Ishikawa (cell line): Measurements from ENCODE around the gene NPHP4.

Experiments used
- CEBPB ChIP-seq: IDR thresholded peaks from 2 replicates; pipeline ENCODE4 v1.6.1; 2012
- CREB1 ChIP-seq: IDR thresholded peaks from 2 replicates; pipeline ENCODE4 v1.6.1; 2012; ENCODE audit warnings: low read depth
- EGR1 ChIP-seq: IDR thresholded peaks from 2 replicates; pipeline ENCODE4 v1.6.1; 2012
- EP300 ChIP-seq: IDR thresholded peaks from 2 replicates; pipeline ENCODE4 v1.6.1; 2012; ENCODE audit warnings: borderline replicate concordance
- FOXM1 ChIP-seq: IDR thresholded peaks from 2 replicates; pipeline ENCODE4 v1.6.1; 2012; ENCODE audit warnings: low read depth, borderline replicate concordance
- NFIC ChIP-seq: IDR thresholded peaks from 2 replicates; pipeline ENCODE4 v1.6.1; 2012
- RAD21 ChIP-seq: IDR thresholded peaks from 2 replicates; pipeline ENCODE4 v1.6.1; 2012; ENCODE audit warnings: low read depth
- TAF1 ChIP-seq: IDR thresholded peaks from 2 replicates; pipeline ENCODE4 v1.6.1; 2012; ENCODE audit warnings: low read depth, mild to moderate bottlenecking
- TCF12 ChIP-seq: IDR thresholded peaks from 2 replicates; pipeline ENCODE4 v1.6.1; 2012; ENCODE audit warnings: low read depth
- TEAD4 ChIP-seq: IDR thresholded peaks from 2 replicates; pipeline ENCODE4 v1.6.1; 2012
- YY1 ChIP-seq: IDR thresholded peaks from 2 replicates; pipeline ENCODE4 v1.6.1; 2012; ENCODE audit warnings: low read depth
- ZBTB7A ChIP-seq: IDR thresholded peaks from 2 replicates; pipeline ENCODE4 v1.6.1; 2012; ENCODE audit warnings: low read depth
- TF ChIP-seq, protein P1 (sequence below): IDR thresholded peaks from 2 replicates; pipeline ENCODE4 v1.6.1; 2012; ENCODE audit warnings: low read depth, mild to moderate bottlenecking
- TF ChIP-seq, protein P2 (sequence below): IDR thresholded peaks from 2 replicates; pipeline ENCODE4 v1.6.1; 2012
- TF ChIP-seq, protein P3 (sequence below): IDR thresholded peaks from 2 replicates; pipeline ENCODE4 v1.6.1; 2012

The NPHP4 gene

DNA sequence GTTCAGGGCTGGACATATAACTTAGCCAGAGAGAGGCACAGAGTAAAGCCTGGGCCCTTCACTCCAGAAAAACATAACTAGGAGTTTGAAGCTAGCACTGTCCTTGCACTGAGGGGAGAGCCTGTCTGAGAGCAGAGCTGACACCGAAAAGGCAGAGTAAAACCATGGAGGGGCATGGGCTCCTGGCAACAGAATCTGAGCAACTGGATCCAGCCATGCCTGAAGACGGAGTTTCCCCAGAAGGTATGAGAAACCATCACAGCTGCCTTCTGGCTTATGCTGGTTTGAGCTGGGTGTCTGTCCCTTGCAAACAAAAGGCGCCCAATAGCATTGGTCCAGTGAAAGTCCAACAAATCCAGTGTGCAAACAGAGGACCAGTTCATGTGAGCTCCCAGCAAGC is 137.5 kb downstream of the NPHP4 start:
- TF ChIP-seq NFIC (no peak), EGR1 (no peak), TCF12 (no peak), CEBPB (no peak), TAF1 (no peak), YY1 (no peak), EP300 (no peak), TEAD4 (no peak), ZBTB7A (no peak), FOXM1 (no peak), CREB1 (no peak), RAD21 (no peak)
- TF ChIP-seq, protein P1, sequence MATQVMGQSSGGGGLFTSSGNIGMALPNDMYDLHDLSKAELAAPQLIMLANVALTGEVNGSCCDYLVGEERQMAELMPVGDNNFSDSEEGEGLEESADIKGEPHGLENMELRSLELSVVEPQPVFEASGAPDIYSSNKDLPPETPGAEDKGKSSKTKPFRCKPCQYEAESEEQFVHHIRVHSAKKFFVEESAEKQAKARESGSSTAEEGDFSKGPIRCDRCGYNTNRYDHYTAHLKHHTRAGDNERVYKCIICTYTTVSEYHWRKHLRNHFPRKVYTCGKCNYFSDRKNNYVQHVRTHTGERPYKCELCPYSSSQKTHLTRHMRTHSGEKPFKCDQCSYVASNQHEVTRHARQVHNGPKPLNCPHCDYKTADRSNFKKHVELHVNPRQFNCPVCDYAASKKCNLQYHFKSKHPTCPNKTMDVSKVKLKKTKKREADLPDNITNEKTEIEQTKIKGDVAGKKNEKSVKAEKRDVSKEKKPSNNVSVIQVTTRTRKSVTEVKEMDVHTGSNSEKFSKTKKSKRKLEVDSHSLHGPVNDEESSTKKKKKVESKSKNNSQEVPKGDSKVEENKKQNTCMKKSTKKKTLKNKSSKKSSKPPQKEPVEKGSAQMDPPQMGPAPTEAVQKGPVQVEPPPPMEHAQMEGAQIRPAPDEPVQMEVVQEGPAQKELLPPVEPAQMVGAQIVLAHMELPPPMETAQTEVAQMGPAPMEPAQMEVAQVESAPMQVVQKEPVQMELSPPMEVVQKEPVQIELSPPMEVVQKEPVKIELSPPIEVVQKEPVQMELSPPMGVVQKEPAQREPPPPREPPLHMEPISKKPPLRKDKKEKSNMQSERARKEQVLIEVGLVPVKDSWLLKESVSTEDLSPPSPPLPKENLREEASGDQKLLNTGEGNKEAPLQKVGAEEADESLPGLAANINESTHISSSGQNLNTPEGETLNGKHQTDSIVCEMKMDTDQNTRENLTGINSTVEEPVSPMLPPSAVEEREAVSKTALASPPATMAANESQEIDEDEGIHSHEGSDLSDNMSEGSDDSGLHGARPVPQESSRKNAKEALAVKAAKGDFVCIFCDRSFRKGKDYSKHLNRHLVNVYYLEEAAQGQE: no peak
- TF ChIP-seq, protein P2, sequence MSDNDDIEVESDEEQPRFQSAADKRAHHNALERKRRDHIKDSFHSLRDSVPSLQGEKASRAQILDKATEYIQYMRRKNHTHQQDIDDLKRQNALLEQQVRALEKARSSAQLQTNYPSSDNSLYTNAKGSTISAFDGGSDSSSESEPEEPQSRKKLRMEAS: no peak
- TF ChIP-seq, protein P3, sequence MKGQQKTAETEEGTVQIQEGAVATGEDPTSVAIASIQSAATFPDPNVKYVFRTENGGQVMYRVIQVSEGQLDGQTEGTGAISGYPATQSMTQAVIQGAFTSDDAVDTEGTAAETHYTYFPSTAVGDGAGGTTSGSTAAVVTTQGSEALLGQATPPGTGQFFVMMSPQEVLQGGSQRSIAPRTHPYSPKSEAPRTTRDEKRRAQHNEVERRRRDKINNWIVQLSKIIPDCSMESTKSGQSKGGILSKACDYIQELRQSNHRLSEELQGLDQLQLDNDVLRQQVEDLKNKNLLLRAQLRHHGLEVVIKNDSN: no peak

DNA sequence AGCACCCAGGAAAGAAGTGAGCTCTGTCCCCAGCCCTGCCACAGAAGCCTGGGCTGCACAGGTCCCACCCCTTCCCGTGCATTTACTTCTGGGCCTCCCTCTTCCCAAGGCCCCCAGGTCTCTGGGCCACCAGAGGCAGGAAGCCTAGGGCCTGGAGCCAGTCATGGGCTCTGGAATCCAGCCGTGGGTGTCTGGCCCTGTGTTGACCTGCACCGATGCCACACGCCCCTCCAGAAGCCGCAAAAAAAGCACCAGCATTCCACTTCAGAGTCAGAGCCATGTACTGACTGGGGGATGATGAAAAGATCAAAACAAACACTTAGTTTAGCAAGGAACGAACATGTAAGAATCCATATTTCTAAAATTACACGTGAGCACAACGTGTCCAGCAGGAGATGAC is 141.7 kb downstream of the NPHP4 start:
- TF ChIP-seq FOXM1: no peak
- no peak for TF ChIP-seq EP300
- TF ChIP-seq ZBTB7A: no peak
- TF ChIP-seq EGR1: no peak
- TF ChIP-seq CEBPB: no peak
- TF ChIP-seq TEAD4: no peak
- TF ChIP-seq NFIC: no peak
- TF ChIP-seq, protein P1: no peak
- TF ChIP-seq, protein P2: no peak
- no peak for TF ChIP-seq YY1
- no peak for TF ChIP-seq CREB1
- TF ChIP-seq, protein P3: no peak
- no peak for TF ChIP-seq RAD21

DNA sequence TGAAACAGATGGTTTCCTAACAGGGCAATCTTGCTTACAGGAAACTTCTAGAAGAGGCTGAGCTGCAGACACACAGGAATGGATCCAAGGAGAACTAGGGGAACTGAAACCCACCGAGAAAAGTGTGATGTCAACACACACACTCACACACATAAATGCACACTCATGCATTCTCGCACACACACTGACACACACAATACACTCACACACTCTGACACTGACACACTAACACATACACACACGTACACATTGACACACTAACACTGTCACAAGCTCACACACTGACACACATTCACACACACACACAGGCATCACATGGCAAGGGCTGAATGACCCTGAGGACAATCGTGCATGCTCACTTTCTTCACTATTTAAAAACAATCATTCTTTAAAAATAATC is 142.7 kb downstream of the NPHP4 start:
- no peak for TF ChIP-seq TEAD4
- no peak for TF ChIP-seq YY1
- no peak for TF ChIP-seq EGR1
- TF ChIP-seq, protein P1: no peak

DNA sequence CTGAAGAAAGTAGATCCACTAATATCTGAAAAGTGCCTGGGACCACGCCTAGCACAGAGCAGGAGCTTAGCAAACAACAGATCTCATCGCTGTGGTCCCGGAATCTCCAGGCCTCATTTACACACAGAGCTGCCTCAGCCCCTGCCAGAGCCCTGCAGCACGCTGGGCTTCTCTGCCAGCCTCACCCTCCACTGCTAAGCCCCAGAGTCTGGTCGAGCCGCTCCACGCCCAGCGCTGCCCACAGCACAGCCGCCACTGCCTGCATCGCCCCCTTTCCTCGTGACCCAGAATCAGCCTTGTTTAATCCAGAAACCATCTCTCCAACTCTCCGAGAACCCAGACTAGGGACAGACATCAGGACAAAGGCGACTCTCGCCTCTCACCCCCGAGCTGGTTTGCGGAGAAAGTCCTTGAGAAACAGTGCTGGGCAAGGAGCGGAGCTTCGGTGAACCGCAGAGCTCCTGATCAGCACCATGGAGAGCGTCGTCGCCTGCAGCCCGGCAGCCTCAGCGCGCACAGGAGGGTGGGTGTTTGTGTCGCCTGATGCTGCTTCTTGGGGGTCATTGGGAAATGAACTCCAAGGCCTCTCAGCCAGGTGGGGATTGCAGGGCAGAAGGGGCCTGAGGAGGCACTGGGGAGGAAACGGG is 145.1 kb downstream of the NPHP4 start:
- TF ChIP-seq YY1: no peak
- TF ChIP-seq, protein P1: peak; percentile 97
